Left ventricle myocardium inferior (tissue), 1 donor: Measurements from ENCODE around the gene LSMEM2. TPM values are rescaled to one million over a fixed set of nuclear protein-coding genes. Genes with fewer than 3 reads are reported as not detected.
"Not testable (repeated sequence)": the region's sequence is repeated elsewhere in the genome, so short reads cannot be mapped to it uniquely, and the experiment has no call there.

Experiments used
- DNase-seq: peaks from one replicate; pipeline ENCODE4 v3.0.0-alpha.2; 2020
- H3K27ac ChIP-seq: fragments of 200-600 bp; replicated peaks from 2 replicates; pipeline ENCODE4 v1.8.0; 2021
- H3K27me3 ChIP-seq: fragments of 200-600 bp; 2 replicates; pipeline ENCODE4 v1.8.0; 2021; ENCODE audit warnings: low read depth
- H3K36me3 ChIP-seq: fragments of 200-600 bp; 2 replicates; pipeline ENCODE4 v1.8.0; 2021
- H3K4me1 ChIP-seq: fragments of 200-600 bp; 2 replicates; pipeline ENCODE4 v1.8.0; 2021
- H3K4me3 ChIP-seq: fragments of 200-600 bp; 2 replicates; pipeline ENCODE4 v1.8.0; 2021; ENCODE audit warnings: mild to moderate bottlenecking, moderate library complexity
- H3K9me3 ChIP-seq: fragments of 200-600 bp; replicated peaks from 2 replicates; pipeline ENCODE4 v1.8.0; 2021
- intact Hi-C: fragments of 100-400 bp; cut with micrococcal nuclease; formaldehyde crosslinking; loops from one replicate; pipeline ENCODE4 v1.11.0; 2022
- total RNA-seq: library from RNA; stranded (reverse); fragmentation: NEBNext Ultra II Directional; extraction: Animal tissue kit (Norgen Biotek cat#: 25700); gene quantifications from one replicate; pipeline ENCODE4 v1.2.1, GENCODE V29; 2021
- TF ChIP-seq, protein P1 (sequence below): fragments of 200-600 bp; IDR thresholded peaks from 2 replicates; pipeline ENCODE4 v1.8.0; 2021; ENCODE audit warnings: antibody characterized with exemption, mild to moderate bottlenecking, borderline replicate concordance
- donor health status: DM: no; HTN: yes; CAD: no; lungs with severe emphysema.

The LSMEM2 gene
- total RNA-seq, 1 donor from 2014 or later, result 27.7 TPM

DNA sequence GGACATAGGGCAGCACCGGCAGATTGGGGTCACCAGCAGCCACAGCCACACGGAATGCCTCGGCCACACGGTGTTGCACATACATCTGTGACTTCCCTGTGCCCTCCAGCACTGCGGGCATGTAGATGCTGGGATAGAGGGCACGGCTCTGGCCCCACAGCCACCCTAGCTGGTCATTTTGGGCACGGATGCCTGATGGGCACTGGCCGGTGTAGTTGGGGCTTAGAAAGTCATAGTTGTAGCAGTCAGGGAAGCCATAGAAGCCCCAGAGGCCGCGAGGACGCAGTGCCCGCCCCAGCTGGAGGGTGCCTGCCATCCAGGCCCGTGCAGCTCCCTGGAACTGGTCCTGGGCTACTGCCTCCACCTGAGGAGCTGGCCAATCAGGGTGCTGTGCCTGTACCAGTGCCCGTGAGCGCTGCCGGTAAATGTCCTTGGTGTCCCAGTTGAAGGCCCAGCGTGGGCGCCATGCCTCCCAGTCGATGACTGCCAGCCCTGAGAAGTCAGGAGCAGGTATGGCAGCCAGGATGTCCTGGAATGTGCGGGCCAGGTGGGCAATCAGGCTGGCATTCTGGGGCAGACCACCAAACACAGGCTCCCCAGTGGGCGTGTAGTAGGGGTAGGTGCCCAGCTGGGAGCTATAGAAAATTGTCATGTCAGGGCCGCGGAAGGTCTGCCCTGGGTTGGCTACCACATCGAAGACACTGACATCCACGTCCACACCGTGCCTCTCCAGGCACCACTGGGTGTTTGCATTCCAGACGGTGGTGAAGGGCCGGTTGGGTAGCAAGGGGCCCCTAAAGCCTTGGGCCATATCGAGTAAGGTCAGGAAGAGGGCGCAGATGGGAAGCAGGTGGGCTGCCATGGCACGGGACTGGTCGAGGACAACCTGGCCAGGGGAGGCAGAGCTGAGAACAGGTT lies 23.5 kb downstream of the LSMEM2 start:
- peak overlapping the region; percentile 77 for H3K4me3 ChIP-seq
- intact Hi-C loops, result no loop called here
- H3K27ac ChIP-seq, result peak overlapping the region; percentile 97
- H3K27me3 ChIP-seq, result no peaks in the 10 kb centered on the region
- no peaks in the 10 kb centered on the region for H3K9me3 ChIP-seq
- H3K4me1 ChIP-seq, result peaks cover 58% of the 10 kb centered on the region
- peaks cover 12% of the 10 kb centered on the region for H3K36me3 ChIP-seq
- DNase-seq, result no peak
- TF ChIP-seq, protein P1, sequence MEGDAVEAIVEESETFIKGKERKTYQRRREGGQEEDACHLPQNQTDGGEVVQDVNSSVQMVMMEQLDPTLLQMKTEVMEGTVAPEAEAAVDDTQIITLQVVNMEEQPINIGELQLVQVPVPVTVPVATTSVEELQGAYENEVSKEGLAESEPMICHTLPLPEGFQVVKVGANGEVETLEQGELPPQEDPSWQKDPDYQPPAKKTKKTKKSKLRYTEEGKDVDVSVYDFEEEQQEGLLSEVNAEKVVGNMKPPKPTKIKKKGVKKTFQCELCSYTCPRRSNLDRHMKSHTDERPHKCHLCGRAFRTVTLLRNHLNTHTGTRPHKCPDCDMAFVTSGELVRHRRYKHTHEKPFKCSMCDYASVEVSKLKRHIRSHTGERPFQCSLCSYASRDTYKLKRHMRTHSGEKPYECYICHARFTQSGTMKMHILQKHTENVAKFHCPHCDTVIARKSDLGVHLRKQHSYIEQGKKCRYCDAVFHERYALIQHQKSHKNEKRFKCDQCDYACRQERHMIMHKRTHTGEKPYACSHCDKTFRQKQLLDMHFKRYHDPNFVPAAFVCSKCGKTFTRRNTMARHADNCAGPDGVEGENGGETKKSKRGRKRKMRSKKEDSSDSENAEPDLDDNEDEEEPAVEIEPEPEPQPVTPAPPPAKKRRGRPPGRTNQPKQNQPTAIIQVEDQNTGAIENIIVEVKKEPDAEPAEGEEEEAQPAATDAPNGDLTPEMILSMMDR, result no peak

DNA sequence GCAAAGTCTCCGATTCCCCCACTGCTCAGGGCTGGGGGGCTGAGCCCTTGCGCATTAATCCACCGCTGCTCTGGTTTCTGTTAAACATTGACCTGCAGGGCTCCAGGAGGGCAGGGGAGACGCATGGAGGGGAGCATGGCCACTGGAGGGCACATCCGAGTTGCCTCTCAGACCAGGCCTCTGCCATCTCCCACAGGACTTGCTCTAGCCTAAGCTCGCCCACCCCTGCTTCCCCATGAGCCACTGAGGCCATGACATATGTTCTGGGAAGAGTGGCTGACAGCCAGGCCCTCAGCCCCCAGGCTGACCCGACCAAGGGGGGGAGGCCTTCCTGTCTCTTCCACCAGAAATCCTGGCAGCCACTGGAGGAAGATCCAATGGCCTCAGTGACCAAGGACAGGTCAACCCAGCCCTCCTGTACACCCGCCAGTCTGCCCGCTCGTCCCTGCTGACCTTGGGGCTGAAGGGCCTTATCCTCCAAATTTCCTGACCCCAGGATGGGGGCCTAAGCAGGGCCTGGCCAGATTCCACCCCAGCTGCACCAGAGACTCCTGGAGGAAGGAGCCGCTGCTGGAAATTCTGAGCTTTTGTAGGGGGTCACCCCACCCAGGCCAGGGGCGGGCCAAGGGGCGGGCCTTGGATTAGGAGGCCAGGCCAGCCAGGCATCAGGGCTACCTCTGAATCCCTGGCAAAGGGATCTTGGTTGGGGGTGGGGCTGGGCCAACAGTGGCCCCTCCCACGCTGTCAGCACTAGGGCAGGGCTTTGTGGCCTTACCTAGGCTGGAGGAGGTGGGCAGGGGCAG lies 24.3 kb downstream of the LSMEM2 start, which contains the start of gene HYAL1:
Gene HYAL1, minus strand, starts transcription at position 562 of the 803 bp plus-strand sequence. CDS start 618 bp downstream, outside the sequence.
- Histone ChIP-seq H3K27me3 (no peaks in the 10 kb centered on the region), H3K36me3 (peaks cover 15% of the 10 kb centered on the region), H3K4me1 (peaks cover 53% of the 10 kb centered on the region), H3K4me3 (peak within 1 kb of the TSS; percentile 77), H3K27ac (peak within 1 kb of the TSS; percentile 97), H3K9me3 (no peaks in the 10 kb centered on the region)
- DNase-seq, result peak; percentile 84
- intact Hi-C loops, result no loop called here
- TF ChIP-seq, protein P1, result peak; percentile 41

DNA sequence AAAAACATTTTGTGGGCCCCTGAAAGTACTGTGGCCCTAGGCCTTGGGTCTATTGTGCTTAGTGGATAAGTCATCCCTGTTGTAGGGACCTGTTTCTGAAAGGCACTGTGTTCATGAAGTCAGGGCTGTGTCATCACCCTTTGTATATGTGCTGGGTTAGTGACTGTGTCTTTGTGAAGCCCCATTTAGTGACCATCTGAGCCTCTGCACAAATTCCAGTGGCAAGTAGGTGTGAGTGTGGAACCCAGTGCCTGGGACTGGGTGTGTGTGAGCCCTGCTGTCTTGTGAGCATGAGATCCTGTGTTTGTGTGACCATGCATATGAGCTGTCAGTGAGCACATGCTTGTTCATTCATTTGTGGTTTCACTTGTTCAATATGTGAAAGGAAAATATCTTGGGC lies 25.7 kb downstream of the LSMEM2 start:
- TF ChIP-seq, protein P1, result no peak
- intact Hi-C loops, result no loop called here
- peaks cover 44% of the 10 kb centered on the region for H3K4me1 ChIP-seq
- no peak overlapping the region for H3K4me3 ChIP-seq
- H3K27ac ChIP-seq, result no peak overlapping the region
- no peaks in the 10 kb centered on the region for H3K27me3 ChIP-seq
- H3K9me3 ChIP-seq, result no peaks in the 10 kb centered on the region
- no peak for DNase-seq
- peaks cover 27% of the 10 kb centered on the region for H3K36me3 ChIP-seq

DNA sequence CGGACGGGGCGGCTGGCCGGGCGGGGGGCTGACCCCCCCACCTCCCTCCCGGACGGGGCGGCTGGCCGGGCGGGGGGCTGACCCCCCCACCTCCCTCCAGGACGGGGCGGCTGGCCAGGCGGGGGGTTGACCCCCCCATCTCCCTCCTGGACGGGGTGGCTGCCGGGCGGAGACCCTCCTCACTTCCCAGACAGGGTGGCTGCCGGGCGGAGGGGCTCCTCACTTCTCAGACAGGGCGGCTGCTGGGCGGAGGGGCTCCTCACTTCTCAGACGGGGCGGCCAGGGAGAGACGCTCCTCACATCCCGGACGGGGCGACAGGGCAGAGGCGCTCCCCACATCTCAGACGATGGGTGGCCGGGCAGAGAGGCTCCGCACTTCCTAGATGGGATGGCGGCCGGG lies 33.2 kb downstream of the LSMEM2 start:
- intact Hi-C loops, H3K4me3 ChIP-seq, H3K27me3 ChIP-seq, DNase-seq, H3K9me3 ChIP-seq, H3K27ac ChIP-seq: not testable (repeated sequence)
- Histone ChIP-seq H3K4me1 (peaks cover 35% of the 10 kb centered on the region), H3K36me3 (peaks cover 29% of the 10 kb centered on the region)

DNA sequence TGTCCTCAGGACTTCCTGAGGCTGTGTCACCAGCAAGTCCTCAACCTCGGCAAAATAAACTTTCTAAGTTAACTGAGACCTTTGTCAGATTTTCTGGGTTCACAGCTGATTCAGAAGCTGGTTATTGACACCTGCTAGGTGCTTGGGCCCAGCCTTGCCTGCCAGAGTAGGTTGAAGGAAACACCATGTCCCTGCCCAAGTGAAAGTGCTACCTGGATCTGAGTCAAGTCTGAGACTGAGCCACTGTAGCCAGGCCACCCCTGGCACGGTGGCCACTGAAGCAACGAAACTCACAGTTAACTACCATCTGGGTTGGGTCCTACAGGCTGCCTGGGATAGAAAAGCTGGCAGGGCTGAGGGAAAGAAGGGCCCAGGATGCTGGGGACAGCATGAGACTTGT lies 35.5 kb downstream of the LSMEM2 start:
- H3K9me3 ChIP-seq, result no peaks in the 10 kb centered on the region
- peaks cover 58% of the 10 kb centered on the region for H3K4me1 ChIP-seq
- DNase-seq, result no peak
- no peaks in the 10 kb centered on the region for H3K27me3 ChIP-seq
- H3K36me3 ChIP-seq, result peaks cover 40% of the 10 kb centered on the region
- intact Hi-C loops, result no loop called here
- no peak overlapping the region for H3K4me3 ChIP-seq
- peak overlapping the region; percentile 11 for H3K27ac ChIP-seq
- TF ChIP-seq, protein P1, result no peak
